ENCODE data around the gene SLC6A16.

GRCh38 chr19:49356382-49356781, 31.4 kb upstream of the SLC6A16 start:
- TF ChIP-seq EP300 (IDR thresholded peaks at IDR 0.05) = no peak
- no peak for TF ChIP-seq POLR2A (IDR thresholded peaks at IDR 0.05)
